ENCODE measurements around the gene GNG12. TPM values are rescaled to one million over a fixed set of nuclear protein-coding genes. Genes with fewer than 3 reads are reported as not detected.

The GNG12 gene
- total RNA-seq, 1 experiment from 2014 or later = 14.3 TPM

GRCh38 chr1:67855444-67855843 is 22.2 kb upstream of the GNG12 start:
- Mint-ChIP-seq H3K27ac (no peak overlapping the region), H3K4me3 (no peak overlapping the region), H3K27me3 (ENCODE audit: low read depth) (peaks cover 1% of the 10 kb centered on the region; the same call in 1 of the 2 replicates), H3K36me3 (ENCODE audit: insufficient read depth in 1 of 3, low read depth in 3 of 3) (no peaks in the 10 kb centered on the region), H3K9me3 (no peaks in the 10 kb centered on the region), H3K4me1 (no peaks in the 10 kb centered on the region)
- Histone ChIP-seq H3K18ac (ENCODE audit: insufficient read length, low read depth, low read length) (no peak overlapping the region), H3K23me2 (ENCODE audit: insufficient read length, low read depth, low read length, poor library complexity, severe bottlenecking) (no peaks in the 10 kb centered on the region), H3K14ac (ENCODE audit: insufficient read depth, low read length) (no peak overlapping the region), H2BK5ac (ENCODE audit: insufficient read length, low read length) (no peak overlapping the region), H4K5ac (ENCODE audit: insufficient read length, low read depth, low read length) (no peak overlapping the region), H4K8ac (replicated peaks; ENCODE audit: insufficient read length, low read depth, low read length) (no peak overlapping the region), H2BK20ac (ENCODE audit: low read depth, low read length, poor library complexity, severe bottlenecking) (no peak overlapping the region), H2AK5ac (ENCODE audit: insufficient read length, low read length) (no peak overlapping the region), H3K9me3 (ENCODE audit: control insufficient read depth, low read depth, low read length) (no peaks in the 10 kb centered on the region), H3K27me3 (ENCODE audit: insufficient read depth, low read length) (no peaks in the 10 kb centered on the region), H3K56ac (ENCODE audit: insufficient read length, low read depth, low read length) (no peak overlapping the region), H3K79me1 (ENCODE audit: insufficient read depth, low read depth, low read length, poor library complexity, severe bottlenecking) (no peaks in the 10 kb centered on the region), H2BK120ac (ENCODE audit: low read depth, low read length, poor library complexity, severe bottlenecking) (no peak overlapping the region), H3K4me2 (ENCODE audit: insufficient read depth, insufficient read length, low read length) (no peak overlapping the region), H2BK15ac (ENCODE audit: low read depth, low read length) (no peak overlapping the region), H3K27ac (ENCODE audit: insufficient read length, low read depth, low read length) (no peak overlapping the region), H4K20me1 (ENCODE audit: control insufficient read depth, insufficient read depth, insufficient read length) (no peaks in the 10 kb centered on the region), H3T11ph (ENCODE audit: low read length) (no peak overlapping the region), H3K4ac (ENCODE audit: low read depth, low read length) (no peak overlapping the region), H2AFZ (ENCODE audit: low read length) (no peak overlapping the region), H2BK12ac (ENCODE audit: insufficient read length, low read depth, low read length) (no peak overlapping the region), H3K79me2 (ENCODE audit: insufficient read depth, low read length) (no peaks in the 10 kb centered on the region), H3K4me1 (ENCODE audit: insufficient read depth, low read length) (no peaks in the 10 kb centered on the region), H3K23ac (ENCODE audit: insufficient read length, low read depth, low read length) (no peak overlapping the region), H3K9ac (ENCODE audit: extremely low read depth, insufficient read length, low read length) (no peak overlapping the region), H4K91ac (ENCODE audit: insufficient read length, low read depth, low read length) (no peak overlapping the region)
- DNase-seq = no peak
- no peak for TF ChIP-seq CTCF (conservative IDR thresholded peaks at IDR 0.05)
- no CpG with 5 or more reads among the region's 4 CpGs for WGBS (ENCODE audit: extremely low coverage, insufficient read length, low lambda C conversion rate)

Measured in H9 (cell line).